Cardiac muscle cell (in vitro differentiated cells and primary cell): ENCODE results near the gene PEX16. TPM values are rescaled to one million over a fixed set of nuclear protein-coding genes. Genes with fewer than 3 reads are reported as not detected.
"Not testable (repeated sequence)": the region's sequence is repeated elsewhere in the genome, so short reads cannot be mapped to it uniquely, and the experiment has no call there.

Experiments
- DNase-seq, 2 donors: peaks; one replicate each; pipeline versions ENCODE4 v3.0.0 to v3.0.0-alpha.2; 2010 to 2017; ENCODE audit warnings: low read depth in 1 of 2, low spot score in 1 of 2
- H3K27ac ChIP-seq: fragments of 200-600 bp; sonication (generic); 2 replicates; pipeline ENCODE4 v1.5.1; 2016
- H3K27me3 ChIP-seq: fragments of 200-600 bp; sonication (generic); 2 replicates; pipeline ENCODE4 v1.6.0; 2016; ENCODE audit warnings: control low read depth
- H3K36me3 ChIP-seq: fragments of 200-600 bp; sonication (generic); 2 replicates; pipeline ENCODE4 v1.5.1; 2016; ENCODE audit warnings: control low read depth
- H3K4me1 ChIP-seq: fragments of 200-600 bp; sonication (generic); 2 replicates; pipeline ENCODE4 v1.8.1; 2017; ENCODE audit warnings: low read depth, mild to moderate bottlenecking, mixed run types
- H3K4me3 ChIP-seq: fragments of 200-600 bp; sonication (generic); 2 replicates; pipeline ENCODE4 v1.5.1; 2016; ENCODE audit warnings: mild to moderate bottlenecking
- H3K9me3 ChIP-seq: fragments of 200-600 bp; sonication (generic); 2 replicates; pipeline ENCODE4 v1.5.1; 2017; ENCODE audit warnings: low read depth, mild to moderate bottlenecking, control low read depth
- CTCF ChIP-seq: IDR thresholded peaks from 2 replicates; pipeline ENCODE4 v1.5.1; 2012; ENCODE audit warnings: low read depth, mild to moderate bottlenecking, low read length
- polyA plus RNA-seq: library from polyadenylated mRNA; unstranded; fragments of >200 nt; fragmentation: Nextera tagmentation; extraction: Ambion mirVana; gene quantifications from 2 replicates; pipeline ENCODE4 v1.2.1, GENCODE V29; 2016
- total RNA-seq: library from RNA; depleted of rRNA; stranded (reverse); fragments of >200 nt; gene quantifications from 2 replicates; pipeline ENCODE4 v1.2.3, GENCODE V29; 2016

The PEX16 gene
- total and polyA plus RNA-seq, 2 experiments from 2014 or later: 38.9 to 43.0 TPM

DNA sequence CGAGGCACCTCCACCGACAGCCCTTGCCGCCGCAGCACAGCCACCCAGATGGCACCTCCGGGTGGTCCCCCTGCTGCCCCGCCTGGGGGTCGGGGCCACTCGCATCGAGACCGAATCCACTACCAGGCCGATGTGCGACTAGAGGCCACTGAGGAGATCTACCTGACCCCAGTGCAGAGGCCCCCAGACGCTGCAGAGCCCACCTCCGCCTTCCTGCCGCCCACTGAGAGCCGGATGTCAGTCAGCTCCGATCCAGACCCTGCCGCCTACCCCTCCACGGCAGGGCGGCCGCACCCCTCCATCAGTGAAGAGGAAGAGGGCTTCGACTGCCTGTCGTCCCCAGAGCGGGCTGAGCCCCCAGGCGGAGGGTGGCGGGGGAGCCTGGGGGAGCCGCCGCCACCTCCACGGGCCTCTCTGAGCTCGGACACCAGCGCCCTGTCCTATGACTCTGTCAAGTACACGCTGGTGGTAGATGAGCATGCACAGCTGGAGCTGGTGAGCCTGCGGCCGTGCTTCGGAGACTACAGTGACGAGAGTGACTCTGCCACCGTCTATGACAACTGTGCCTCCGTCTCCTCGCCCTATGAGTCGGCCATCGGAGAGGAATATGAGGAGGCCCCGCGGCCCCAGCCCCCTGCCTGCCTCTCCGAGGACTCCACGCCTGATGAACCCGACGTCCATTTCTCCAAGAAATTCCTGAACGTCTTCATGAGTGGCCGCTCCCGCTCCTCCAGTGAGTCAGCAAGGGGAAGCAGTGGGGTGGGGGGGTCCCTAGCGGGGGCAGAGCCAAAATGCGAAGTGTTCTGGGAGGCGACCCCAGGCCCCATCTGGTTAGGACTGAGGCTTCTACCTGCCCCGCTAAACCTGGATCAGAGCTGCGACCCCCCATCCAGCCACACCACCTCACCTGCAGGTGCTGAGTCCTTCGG, 15.0 kb downstream of the PEX16 start:
- Histone ChIP-seq H3K4me3 (no peak overlapping the region), H3K4me1 (peaks cover 5% of the 10 kb centered on the region), H3K27me3 (peaks cover 11% of the 10 kb centered on the region), H3K9me3 (no peaks in the 10 kb centered on the region), H3K36me3 (no peaks in the 10 kb centered on the region), H3K27ac (no peak overlapping the region)
- no peak for DNase-seq
- TF ChIP-seq CTCF: no peak

GRCh38 chr11:45901626-45902025, 16.1 kb downstream of the PEX16 start:
- H3K27me3 ChIP-seq: peaks cover 11% of the 10 kb centered on the region
- no peaks in the 10 kb centered on the region for H3K9me3 ChIP-seq
- H3K4me1 ChIP-seq: peaks cover 9% of the 10 kb centered on the region
- no peaks in the 10 kb centered on the region for H3K36me3 ChIP-seq
- no peak for TF ChIP-seq CTCF
- no peak for DNase-seq
- H3K27ac ChIP-seq: no peak overlapping the region
- H3K4me3 ChIP-seq: no peak overlapping the region

- H3K9me3 ChIP-seq: no peaks in the 10 kb centered on the region
- peaks cover 13% of the 10 kb centered on the region for H3K4me1 ChIP-seq
- peaks cover 11% of the 10 kb centered on the region for H3K27me3 ChIP-seq
- H3K36me3 ChIP-seq: no peaks in the 10 kb centered on the region
- no peak overlapping the region for H3K4me3 ChIP-seq
- no peak for TF ChIP-seq CTCF
- peak in 1 of 2 donors; percentile 23 for DNase-seq
- no peak overlapping the region for H3K27ac ChIP-seq
These were observed 16.6 kb downstream of the PEX16 start for GRCh38 chr11:45900916-45901617.

DNA sequence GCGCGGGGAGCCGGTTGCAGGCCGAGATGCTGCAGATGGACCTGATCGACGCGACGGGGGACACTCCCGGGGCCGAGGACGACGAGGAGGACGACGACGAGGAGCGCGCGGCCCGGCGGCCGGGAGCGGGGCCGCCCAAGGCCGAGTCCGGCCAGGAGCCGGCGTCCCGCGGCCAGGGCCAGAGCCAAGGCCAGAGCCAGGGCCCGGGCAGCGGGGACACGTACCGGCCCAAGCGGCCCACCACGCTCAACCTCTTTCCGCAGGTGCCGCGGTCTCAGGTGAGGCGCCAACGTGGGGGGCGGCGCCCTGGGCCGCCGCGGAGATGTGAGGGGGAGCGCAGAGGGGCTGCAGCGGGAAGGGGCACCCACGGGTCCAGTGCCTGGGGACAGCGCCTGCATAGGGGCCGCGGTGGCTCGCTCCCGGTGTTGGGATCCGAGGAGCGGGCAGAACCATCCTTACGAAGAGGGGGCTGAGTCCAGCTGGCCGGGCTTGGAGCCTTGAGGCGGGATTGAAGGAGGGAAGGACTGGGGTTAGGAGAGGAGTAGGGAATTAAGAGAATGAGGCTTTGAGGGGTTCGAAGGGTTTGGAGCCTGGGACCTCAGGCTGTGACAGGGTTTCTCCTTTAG, 17.4 kb downstream of the PEX16 start:
- DNase-seq: peak in 1 of 2 donors; percentile 33
- peaks cover 15% of the 10 kb centered on the region for H3K4me1 ChIP-seq
- H3K27ac ChIP-seq: not testable (repeated sequence)

DNA sequence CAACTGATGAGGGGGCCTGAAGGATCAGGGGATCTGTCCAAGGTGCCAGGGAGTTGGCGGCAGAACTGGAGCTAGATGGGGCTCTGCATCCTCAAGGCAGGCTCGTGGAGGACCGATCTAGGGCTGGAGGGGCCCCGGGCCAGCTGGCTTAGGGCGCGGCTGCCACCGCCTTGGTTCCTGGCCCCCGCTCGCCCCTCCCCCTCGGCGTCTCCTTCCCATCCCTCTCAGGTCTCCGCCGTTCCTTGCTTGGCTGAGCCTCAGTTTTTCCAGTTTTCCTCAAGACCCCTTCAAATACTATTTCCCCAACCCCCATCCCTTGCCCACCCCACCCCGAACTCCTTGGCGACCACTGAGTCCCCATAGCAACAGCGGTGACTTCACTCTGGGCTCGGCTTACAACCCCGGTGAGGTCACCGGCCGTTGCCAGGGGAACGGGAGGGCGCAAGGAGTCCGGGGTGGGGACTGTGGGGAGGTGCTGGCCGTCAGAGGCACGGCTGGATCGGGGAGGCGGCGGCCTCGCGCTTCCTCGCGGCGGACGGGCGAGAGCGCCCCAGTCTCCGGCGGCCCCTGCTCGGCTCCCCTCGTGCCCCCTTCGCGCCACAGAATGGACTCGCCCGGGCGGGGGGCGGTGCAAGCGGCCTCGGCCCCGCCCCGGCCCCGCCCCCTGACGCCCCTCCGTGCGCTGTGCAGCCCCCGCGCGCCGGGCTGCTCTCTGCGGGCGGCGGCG, 18.1 kb downstream of the PEX16 start:
- peaks cover 15% of the 10 kb centered on the region for H3K4me1 ChIP-seq
- H3K27me3 ChIP-seq: peaks cover 11% of the 10 kb centered on the region
- no peak for TF ChIP-seq CTCF
- peak overlapping the region; percentile 81 for H3K27ac ChIP-seq
- H3K4me3 ChIP-seq: peak overlapping the region; percentile 48
- H3K9me3 ChIP-seq: no peaks in the 10 kb centered on the region
- no peaks in the 10 kb centered on the region for H3K36me3 ChIP-seq
- peak; percentile 87 for DNase-seq

More for the DNA sequence above, 17.4 kb downstream of the PEX16 start:
- not testable (repeated sequence) for H3K9me3 ChIP-seq, H3K36me3 ChIP-seq
- Histone ChIP-seq H3K27me3 (peaks cover 11% of the 10 kb centered on the region), H3K4me3 (peak overlapping the region; percentile 48)
